Pancreas (tissue), 10 donors: ENCODE measurements around the gene ASIC3. TPM values are rescaled to one million over a fixed set of nuclear protein-coding genes. Genes with fewer than 3 reads are reported as not detected.
A peak's percentile ranks its signal among the peaks of the same experiment; 100 is the strongest.

Experiments
- ATAC-seq, 4 donors: fragments of 200-7000 bp; cut with Tn5 transposase; one replicate each; pipeline versions ENCODE4 v1.8.0 to v1.9.1; 2020; ENCODE audit warnings: mild to moderate bottlenecking in 4 of 4, moderate library complexity in 4 of 4
- DNase-seq, 6 donors: peaks; one replicate each; pipeline ENCODE4 v3.0.0-alpha.2; 2020
- FAIRE-seq: peaks from 2 replicates; lab custom pipeline; 2012; peaks lifted over from hg19 to GRCh38; lab: Jason Lieb, UNC
- H3K27ac ChIP-seq, 4 donors: fragments of 200-600 bp; sonication (generic); 1 replicate in 3 of 4; 2 replicates in 1 of 4; pipeline versions ENCODE4 v1.5.0 to v1.8.0; 2020
- H3K27me3 ChIP-seq, 4 donors: fragments of 200-600 bp; one replicate each; pipeline ENCODE4 v1.8.0; 2021
- H3K36me3 ChIP-seq, 3 donors: fragments of 200-600 bp; sonication (generic) in 1 of 3; one replicate each; pipeline versions ENCODE4 v1.5.0 to v1.8.0; 2020 to 2021
- H3K4me1 ChIP-seq, 3 donors: fragments of 200-600 bp; one replicate each; pipeline ENCODE4 v1.8.0; 2021
- H3K4me3 ChIP-seq, 4 donors: fragments of 200-600 bp; sonication (generic) in 2 of 4; one replicate each; pipeline versions ENCODE4 v1.5.0 to v1.8.0; 2020 to 2021
- H3K9me3 ChIP-seq, 4 donors: fragments of 200-600 bp; one replicate each; pipeline ENCODE4 v1.8.0; 2021
- WGBS, 2 donors: extraction: QIAGEN DNeasy Blood & Tissue Kit; methylation state at CpG; one replicate each; pipeline ENCODE4 v1.1.7; 2013; 5-methylcytosine and 5-hydroxymethylcytosine counted together
- intact Hi-C, 3 donors: fragments of 100-400 bp; cut with DNase I; formaldehyde crosslinking; loops; one replicate each; pipeline versions ENCODE4 v1.11.1 to v1.14.2; 2022
- polyA plus RNA-seq, 2 donors: library from polyadenylated mRNA; stranded (reverse); fragments of 200-250 nt; gene quantifications; one replicate each; pipeline ENCODE4 v1.2.3, GENCODE V29; 2013
- total RNA-seq, 6 donors: library from RNA; stranded (reverse); fragmentation: NEBNext Ultra II Directional in 4 of 6; extraction: Animal tissue kit (Norgen Biotek cat#: 25700) in 4 of 6; gene quantifications; one replicate each; pipeline versions ENCODE4 v1.2.1 to v1.2.4, GENCODE V29; 2021 to 2023
- TF ChIP-seq, protein P1 (sequence below), 4 donors: fragments of 200-600 bp; sonication (generic) in 3 of 4; IDR thresholded peaks; one replicate each; pipeline versions ENCODE4 v1.5.0 to v1.8.0; 2021; ENCODE audit warnings: antibody characterized with exemption in 4 of 4
- donor health status: healthy with polysubstance abuse.
- donor health status: DM: no; HTN: no; CAD: no; lungs with moderate emphysema.
- donor health status: DM: no; HTN: no; CAD: no.
- donor health status: control.
- donor health status: control.
- donor health status: Bipolar disorder and iron deficiency.
- donor health status: DM: yes; HTN: yes; CAD: no.
- donor health status: DM: no; HTN: no; CAD: no.
- donor health status: DM: no; HTN: no; CAD: no.
- donor health status: DM: yes; HTN: yes; CAD: no.

ASIC3 gene
- total and polyA plus RNA-seq, 8 donors: 0.47 to 8.7 (median 0.83) TPM

DNA sequence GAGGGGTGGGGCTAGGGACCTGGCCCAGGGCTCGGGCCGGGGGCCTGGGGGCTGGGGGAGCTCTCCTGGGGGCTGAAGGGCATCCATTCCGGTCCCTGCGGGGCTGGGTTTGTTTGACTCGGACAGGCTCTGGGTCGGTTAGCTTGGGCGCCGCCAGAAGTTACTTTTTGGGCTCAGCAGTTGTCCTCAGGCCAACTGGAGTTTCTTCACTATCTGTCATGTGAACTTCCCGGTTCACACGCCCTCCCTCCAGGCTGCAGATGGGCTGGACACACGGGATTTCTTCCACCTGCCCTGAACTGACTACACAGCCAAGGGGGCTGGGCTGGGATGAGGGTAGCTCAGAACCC is 14.9 kb downstream of the ASIC3 start:
- peak in 3 of 6 donors; percentile 71 to 81 (median 72) for DNase-seq
- H3K36me3 ChIP-seq: peaks cover 3 to 31% (median 18%) of the 10 kb centered on the region in 3 donors
- ATAC-seq: peak; percentile 3 to 10 (median 7)
- intact Hi-C loops: no loop called here
- no peaks in the 10 kb centered on the region for H3K27me3 ChIP-seq
- H3K27ac ChIP-seq: peak overlapping the region; percentile 70 to 98 (median 88)
- TF ChIP-seq, protein P1, sequence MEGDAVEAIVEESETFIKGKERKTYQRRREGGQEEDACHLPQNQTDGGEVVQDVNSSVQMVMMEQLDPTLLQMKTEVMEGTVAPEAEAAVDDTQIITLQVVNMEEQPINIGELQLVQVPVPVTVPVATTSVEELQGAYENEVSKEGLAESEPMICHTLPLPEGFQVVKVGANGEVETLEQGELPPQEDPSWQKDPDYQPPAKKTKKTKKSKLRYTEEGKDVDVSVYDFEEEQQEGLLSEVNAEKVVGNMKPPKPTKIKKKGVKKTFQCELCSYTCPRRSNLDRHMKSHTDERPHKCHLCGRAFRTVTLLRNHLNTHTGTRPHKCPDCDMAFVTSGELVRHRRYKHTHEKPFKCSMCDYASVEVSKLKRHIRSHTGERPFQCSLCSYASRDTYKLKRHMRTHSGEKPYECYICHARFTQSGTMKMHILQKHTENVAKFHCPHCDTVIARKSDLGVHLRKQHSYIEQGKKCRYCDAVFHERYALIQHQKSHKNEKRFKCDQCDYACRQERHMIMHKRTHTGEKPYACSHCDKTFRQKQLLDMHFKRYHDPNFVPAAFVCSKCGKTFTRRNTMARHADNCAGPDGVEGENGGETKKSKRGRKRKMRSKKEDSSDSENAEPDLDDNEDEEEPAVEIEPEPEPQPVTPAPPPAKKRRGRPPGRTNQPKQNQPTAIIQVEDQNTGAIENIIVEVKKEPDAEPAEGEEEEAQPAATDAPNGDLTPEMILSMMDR (IDR thresholded peaks at IDR 0.05): no peak
- WGBS, 2 donors: 8 to 12% methylated on average over 8 to 11 of the region's 11 CpGs
- H3K4me1 ChIP-seq: peaks cover 14 to 32% (median 15%) of the 10 kb centered on the region in 3 donors
- H3K4me3 ChIP-seq: peak overlapping the region; percentile 15 to 54 (median 37)
- no peaks in the 10 kb centered on the region for H3K9me3 ChIP-seq
- FAIRE-seq: no peak

DNA sequence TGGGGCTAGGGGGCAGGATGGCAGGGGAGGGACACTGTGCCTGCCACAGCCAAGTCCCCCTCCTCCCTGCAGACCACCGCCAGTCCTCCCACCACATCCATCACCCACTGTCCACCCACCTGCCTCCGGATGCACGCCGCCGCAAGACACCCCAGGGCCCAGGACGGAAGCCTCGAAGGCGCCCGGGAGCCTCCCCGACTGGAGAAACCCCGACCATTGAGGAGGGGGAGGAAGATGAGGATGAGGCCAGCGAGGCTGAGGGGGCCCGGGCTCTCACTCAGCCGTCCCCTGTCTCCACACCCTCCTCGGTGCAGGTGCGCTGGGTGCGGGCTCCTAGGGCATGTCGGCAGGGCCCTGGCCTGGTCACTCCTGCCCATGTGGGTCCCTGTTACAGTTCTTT is 16.1 kb downstream of the ASIC3 start:
- intact Hi-C loops: loop anchor here in 1 of 3 donors (2.0 kb wide), 1 partner anchor 14 kb away; no protein-coding TSS in a partner anchor
- Histone ChIP-seq H3K4me1 (peaks cover 9 to 26% (median 15%) of the 10 kb centered on the region in 3 donors), H3K9me3 (no peaks in the 10 kb centered on the region), H3K27me3 (no peaks in the 10 kb centered on the region), H3K27ac (no peak overlapping the region), H3K36me3 (peaks cover 3 to 40% (median 24%) of the 10 kb centered on the region in 3 donors), H3K4me3 (no peak overlapping the region)
- 89 to 93% methylated on average over 13 to 18 of the region's 18 CpGs for WGBS, 2 donors
- TF ChIP-seq, protein P1 (IDR thresholded peaks at IDR 0.05): no peak
- ATAC-seq (no peak), DNase-seq (no peak), FAIRE-seq (no peak)

DNA sequence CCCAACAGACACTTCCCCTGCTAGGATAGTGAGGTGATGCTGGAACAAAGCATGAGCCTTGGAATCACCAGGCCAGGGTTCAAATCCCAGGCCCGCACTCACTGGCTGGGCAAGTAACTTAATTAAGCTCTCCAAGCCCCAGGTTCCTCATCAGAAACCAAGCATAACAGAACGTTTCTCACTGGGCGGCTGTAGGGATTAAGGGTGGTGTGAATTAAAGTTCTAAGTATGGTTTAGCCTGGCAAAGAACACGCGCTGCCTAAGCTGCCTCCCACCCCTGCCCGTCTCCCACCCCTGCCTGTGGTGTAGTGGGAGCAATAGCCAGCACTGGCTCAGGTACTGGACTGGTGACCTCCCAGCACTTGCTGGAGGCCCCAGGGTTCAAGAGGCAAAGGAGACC is 16.7 kb downstream of the ASIC3 start:
- FAIRE-seq (no peak), ATAC-seq (no peak), DNase-seq (no peak)
- H3K4me3 ChIP-seq: no peak overlapping the region
- no peaks in the 10 kb centered on the region for H3K27me3 ChIP-seq
- intact Hi-C loops: loop anchor here in 1 of 3 donors (2.0 kb wide), 1 partner anchor 14 kb away; no protein-coding TSS in a partner anchor
- H3K9me3 ChIP-seq: no peaks in the 10 kb centered on the region
- TF ChIP-seq, protein P1 (IDR thresholded peaks at IDR 0.05): no peak
- peaks cover 3 to 45% (median 26%) of the 10 kb centered on the region in 3 donors for H3K36me3 ChIP-seq
- H3K4me1 ChIP-seq: peaks cover 9 to 26% (median 15%) of the 10 kb centered on the region in 3 donors
- H3K27ac ChIP-seq: no peak overlapping the region
- 80 to 86% methylated on average over 6 of the region's 6 CpGs for WGBS, 2 donors

DNA sequence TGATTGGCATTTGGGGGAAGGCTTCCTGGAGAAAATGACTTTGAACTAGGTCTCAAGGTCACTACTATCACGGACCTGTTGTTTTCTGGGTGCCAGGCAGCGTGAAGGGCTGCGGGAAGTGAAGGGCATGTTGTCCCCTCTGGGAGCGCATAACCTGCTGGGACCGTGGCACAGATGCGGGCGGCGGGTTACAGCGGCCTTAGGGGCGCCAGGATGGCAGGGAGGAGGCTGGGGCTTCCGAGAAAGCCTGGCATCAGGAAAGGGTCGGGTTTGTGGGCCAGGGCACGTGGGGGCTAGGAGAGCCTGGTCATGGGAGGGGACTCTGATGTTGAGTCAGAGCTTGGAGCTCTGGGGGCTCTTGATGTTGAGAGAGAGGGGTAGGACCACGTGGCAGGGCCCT is 17.2 kb downstream of the ASIC3 start:
- intact Hi-C loops: loop anchor here in 1 of 3 donors (2.0 kb wide), 1 partner anchor 13 kb away; no protein-coding TSS in a partner anchor
- ATAC-seq (no peak), FAIRE-seq (no peak), DNase-seq (no peak)
- Histone ChIP-seq H3K27ac (no peak overlapping the region), H3K36me3 (peaks cover 3 to 51% (median 31%) of the 10 kb centered on the region in 3 donors), H3K27me3 (no peaks in the 10 kb centered on the region), H3K4me3 (no peak overlapping the region), H3K9me3 (no peaks in the 10 kb centered on the region), H3K4me1 (peaks cover 9 to 26% (median 15%) of the 10 kb centered on the region in 3 donors)
- 64 to 71% methylated on average over 14 of the region's 14 CpGs for WGBS, 2 donors
- TF ChIP-seq, protein P1 (IDR thresholded peaks at IDR 0.05): no peak

DNA sequence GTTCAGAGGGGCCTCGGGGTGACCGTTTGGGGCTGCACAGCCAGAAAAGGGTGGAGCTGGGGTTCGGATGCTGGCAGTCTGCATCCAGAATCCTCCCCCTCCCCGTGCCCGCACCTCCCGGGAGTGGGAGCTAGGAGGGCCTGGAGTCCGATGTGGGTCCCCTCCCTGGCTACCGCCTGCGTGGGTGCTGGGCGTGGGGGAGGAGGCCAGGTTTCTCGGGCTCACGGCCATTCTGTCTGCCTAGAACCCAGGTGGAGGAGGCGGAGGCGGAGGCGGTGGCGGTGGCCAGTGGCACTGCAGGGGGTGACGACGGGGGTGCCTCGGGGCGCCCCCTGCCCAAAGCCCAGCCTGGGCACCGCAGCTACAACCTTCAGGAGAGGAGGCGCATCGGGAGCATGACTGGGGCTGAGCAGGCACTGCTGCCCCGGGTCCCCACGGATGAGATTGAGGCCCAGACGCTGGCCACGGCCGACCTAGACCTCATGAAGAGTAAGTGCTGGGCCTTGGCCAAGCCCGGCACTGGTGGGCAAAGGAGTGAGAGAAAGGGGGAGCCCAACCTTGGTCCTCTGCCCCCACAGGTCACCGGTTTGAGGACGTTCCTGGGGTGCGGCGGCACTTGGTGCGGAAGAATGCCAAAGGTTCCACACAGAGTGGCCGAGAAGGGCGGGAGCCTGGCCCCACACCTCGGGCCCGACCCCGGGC is 18.1 kb downstream of the ASIC3 start:
- ATAC-seq: no peak
- no peak overlapping the region for H3K4me3 ChIP-seq
- TF ChIP-seq, protein P1 (IDR thresholded peaks at IDR 0.05): no peak
- no peak overlapping the region for H3K27ac ChIP-seq
- peaks cover 3 to 60% (median 36%) of the 10 kb centered on the region in 3 donors for H3K36me3 ChIP-seq
- 90 to 91% methylated on average over 35 to 39 of the region's 39 CpGs for WGBS, 2 donors
- no peaks in the 10 kb centered on the region for H3K9me3 ChIP-seq
- FAIRE-seq: no peak
- intact Hi-C loops: no loop called here
- peaks cover 5 to 24% (median 7%) of the 10 kb centered on the region in 3 donors for H3K4me1 ChIP-seq
- no peak for DNase-seq
- no peaks in the 10 kb centered on the region for H3K27me3 ChIP-seq
